BE2C (cell line): Measurements from ENCODE around the gene RFX8.

Experiments used
- DNase-seq: peaks from one replicate; pipeline ENCODE4 v3.0.0-alpha.2; 2020
- H3K27me3 ChIP-seq: fragments of 250-450 bp; sonication (Bioruptor Pico); 2 replicates; pipeline ENCODE4 v1.5.1; 2020; ENCODE audit warnings: mild to moderate bottlenecking
- H3K36me3 ChIP-seq: fragments of 250-450 bp; sonication (Bioruptor Pico); 2 replicates; pipeline ENCODE4 v1.5.1; 2020; ENCODE audit warnings: mild to moderate bottlenecking
- H3K4me1 ChIP-seq: fragments of 250-450 bp; sonication (Bioruptor Pico); 2 replicates; pipeline ENCODE4 v1.5.1; 2020
- H3K4me3 ChIP-seq: 2 replicates; pipeline ENCODE4 v1.5.1; 2011; ENCODE audit warnings: low read depth, low read length
- H3K9me3 ChIP-seq: fragments of 250-450 bp; sonication (Bioruptor Pico); 2 replicates; pipeline ENCODE4 v1.5.1; 2020
- TF ChIP-seq, protein P1 (sequence below): IDR thresholded peaks from 2 replicates; pipeline ENCODE4 v1.5.1; 2012; ENCODE audit warnings: mild to moderate bottlenecking, low read depth, low read length

The RFX8 gene

DNA sequence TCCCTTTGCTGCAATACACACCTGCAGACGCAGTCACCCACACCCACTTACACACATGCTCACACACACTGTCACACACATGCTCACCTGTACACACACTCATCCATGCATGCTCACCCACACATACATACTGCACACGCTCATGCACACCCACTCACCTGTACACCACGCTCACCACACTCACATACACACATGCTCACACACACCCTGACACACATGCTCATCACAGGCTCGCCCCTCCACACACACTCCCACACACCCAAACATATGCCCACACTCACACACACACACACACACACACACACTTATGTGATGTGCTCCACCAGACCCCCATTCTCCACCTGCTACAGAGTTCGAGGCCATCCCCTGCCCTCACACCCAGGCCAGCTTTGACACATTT is 64.8 kb downstream of the RFX8 start:
- Histone ChIP-seq H3K36me3 (no peaks in the 10 kb centered on the region), H3K27me3 (no peaks in the 10 kb centered on the region), H3K4me1 (no peaks in the 10 kb centered on the region), H3K9me3 (no peaks in the 10 kb centered on the region), H3K4me3 (no peak overlapping the region)
- TF ChIP-seq, protein P1, sequence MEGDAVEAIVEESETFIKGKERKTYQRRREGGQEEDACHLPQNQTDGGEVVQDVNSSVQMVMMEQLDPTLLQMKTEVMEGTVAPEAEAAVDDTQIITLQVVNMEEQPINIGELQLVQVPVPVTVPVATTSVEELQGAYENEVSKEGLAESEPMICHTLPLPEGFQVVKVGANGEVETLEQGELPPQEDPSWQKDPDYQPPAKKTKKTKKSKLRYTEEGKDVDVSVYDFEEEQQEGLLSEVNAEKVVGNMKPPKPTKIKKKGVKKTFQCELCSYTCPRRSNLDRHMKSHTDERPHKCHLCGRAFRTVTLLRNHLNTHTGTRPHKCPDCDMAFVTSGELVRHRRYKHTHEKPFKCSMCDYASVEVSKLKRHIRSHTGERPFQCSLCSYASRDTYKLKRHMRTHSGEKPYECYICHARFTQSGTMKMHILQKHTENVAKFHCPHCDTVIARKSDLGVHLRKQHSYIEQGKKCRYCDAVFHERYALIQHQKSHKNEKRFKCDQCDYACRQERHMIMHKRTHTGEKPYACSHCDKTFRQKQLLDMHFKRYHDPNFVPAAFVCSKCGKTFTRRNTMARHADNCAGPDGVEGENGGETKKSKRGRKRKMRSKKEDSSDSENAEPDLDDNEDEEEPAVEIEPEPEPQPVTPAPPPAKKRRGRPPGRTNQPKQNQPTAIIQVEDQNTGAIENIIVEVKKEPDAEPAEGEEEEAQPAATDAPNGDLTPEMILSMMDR: no peak
- DNase-seq: no peak

GRCh38 chr2:101409699-101410098 is 65.2 kb downstream of the RFX8 start:
- Histone ChIP-seq H3K36me3 (no peaks in the 10 kb centered on the region), H3K4me3 (no peak overlapping the region), H3K4me1 (no peaks in the 10 kb centered on the region), H3K27me3 (no peaks in the 10 kb centered on the region), H3K9me3 (no peaks in the 10 kb centered on the region)
- TF ChIP-seq, protein P1: no peak
- no peak for DNase-seq

GRCh38 chr2:101408925-101409324 is 66.0 kb downstream of the RFX8 start:
- DNase-seq: no peak
- Histone ChIP-seq H3K36me3 (no peaks in the 10 kb centered on the region), H3K9me3 (no peaks in the 10 kb centered on the region), H3K27me3 (no peaks in the 10 kb centered on the region), H3K4me3 (no peak overlapping the region), H3K4me1 (no peaks in the 10 kb centered on the region)
- TF ChIP-seq, protein P1: no peak

GRCh38 chr2:101405351-101405899 is 69.5 kb downstream of the RFX8 start:
- no peak overlapping the region for H3K4me3 ChIP-seq
- H3K9me3 ChIP-seq: no peaks in the 10 kb centered on the region
- no peaks in the 10 kb centered on the region for H3K27me3 ChIP-seq
- H3K4me1 ChIP-seq: no peaks in the 10 kb centered on the region
- no peak for DNase-seq
- H3K36me3 ChIP-seq: no peaks in the 10 kb centered on the region
- TF ChIP-seq, protein P1: no peak

- TF ChIP-seq, protein P1: no peak
- Histone ChIP-seq H3K4me1 (no peaks in the 10 kb centered on the region), H3K27me3 (no peaks in the 10 kb centered on the region), H3K9me3 (no peaks in the 10 kb centered on the region), H3K36me3 (no peaks in the 10 kb centered on the region), H3K4me3 (no peak overlapping the region)
- DNase-seq: no peak
Measured at GRCh38 chr2:101403745-101404144, 71.2 kb downstream of the RFX8 start.

GRCh38 chr2:101402630-101403029 is 72.3 kb downstream of the RFX8 start:
- H3K36me3 ChIP-seq: no peaks in the 10 kb centered on the region
- H3K4me3 ChIP-seq: no peak overlapping the region
- TF ChIP-seq, protein P1: no peak
- no peaks in the 10 kb centered on the region for H3K9me3 ChIP-seq
- H3K27me3 ChIP-seq: no peaks in the 10 kb centered on the region
- no peaks in the 10 kb centered on the region for H3K4me1 ChIP-seq
- no peak for DNase-seq
